ENCODE results near the gene TRIM66.

- TF ChIP-seq CTCF (IDR thresholded peaks at IDR 0.05) (no peak), POLR2A (IDR thresholded peaks at IDR 0.05) (no peak), POLR2AphosphoS5 (IDR thresholded peaks at IDR 0.05) (no peak), EP300 (IDR thresholded peaks at IDR 0.05; ENCODE audit: low read depth) (no peak)
Measured at GRCh38 chr11:8564526-8564925, 117.9 kb downstream of the TRIM66 start.
